Measurements from ENCODE around the gene KIR3DL1. TPM values are rescaled to one million over a fixed set of nuclear protein-coding genes. Genes with fewer than 3 reads are reported as not detected.
"Not testable (repeated sequence)": the region's sequence is repeated elsewhere in the genome, so short reads cannot be mapped to it uniquely, and the experiment has no call there.

The KIR3DL1 gene
- total RNA-seq, 1 experiment from 2014 or later = not detected

DNA sequence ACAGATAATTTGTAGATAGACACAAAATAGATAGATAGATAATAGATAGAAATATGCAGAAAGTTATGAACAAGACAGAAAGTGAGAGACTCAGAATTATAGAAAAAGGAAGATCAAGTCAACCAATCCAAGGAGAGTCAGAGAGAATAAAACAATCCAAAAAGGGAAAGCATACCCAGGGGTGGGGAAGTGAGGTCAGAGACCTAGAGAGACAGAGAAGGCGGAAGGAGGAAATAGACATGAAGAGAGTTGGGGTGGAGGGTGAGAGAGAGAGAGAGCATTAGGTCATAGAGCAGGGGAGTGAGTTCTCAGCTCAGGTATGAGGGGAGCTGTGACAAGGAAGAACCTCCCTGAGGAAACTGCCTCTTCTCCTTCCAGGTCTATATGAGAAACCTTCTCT lies 39.0 kb downstream of the KIR3DL1 start:
- intact Hi-C loops (cut with micrococcal nuclease; ENCODE audit: unreplicated experiment); DNase-seq (ENCODE audit: low read depth, low spot score); POLR2A ChIA-PET; ATAC-seq; BruUV-seq (replicated peaks); H3K36me3 ChIP-seq (ENCODE audit: control insufficient read depth, insufficient read depth, low read length); H3K4me1 ChIP-seq (ENCODE audit: control insufficient read depth, insufficient read depth, low read length); H3K4me3 ChIP-seq (ENCODE audit: low read depth in 2 of 2, low read length in 2 of 2); H3K27me3 ChIP-seq (ENCODE audit: control insufficient read depth, insufficient read depth, low read length); in situ Hi-C loops (cut with HindIII; ENCODE audit: low pct_unique_long_range_greater_than_20kb, low sequenced_read_pairs); CTCF ChIA-PET; H3K27ac ChIP-seq (ENCODE audit: low read length); H3K9me3 ChIP-seq (ENCODE audit: control insufficient read depth, insufficient read depth, low read depth, low read length): not testable (repeated sequence)

DNA sequence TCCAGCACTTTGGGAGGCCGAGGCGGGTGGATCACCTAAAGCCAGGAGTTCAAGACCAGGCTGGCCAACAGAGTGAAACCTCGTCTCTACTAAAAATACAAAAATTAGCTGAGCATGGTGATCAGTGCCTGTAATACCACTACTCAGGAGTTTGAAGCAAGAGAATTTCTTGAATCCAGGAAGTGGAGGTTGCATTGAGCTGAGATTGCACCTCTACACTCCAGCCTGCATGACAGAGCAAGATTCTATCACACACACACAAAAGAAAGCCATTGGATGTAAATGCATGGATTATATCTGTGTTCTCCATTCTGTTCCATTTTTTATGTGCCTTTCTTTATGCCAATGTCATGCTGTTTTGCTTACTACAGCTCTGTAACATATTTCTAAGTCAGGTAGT lies 42.2 kb downstream of the KIR3DL1 start:
- CTCF ChIA-PET; H3K36me3 ChIP-seq (ENCODE audit: control insufficient read depth, insufficient read depth, low read length); DNase-seq (ENCODE audit: low read depth, low spot score); intact Hi-C loops (cut with micrococcal nuclease; ENCODE audit: unreplicated experiment); in situ Hi-C loops (cut with HindIII; ENCODE audit: low pct_unique_long_range_greater_than_20kb, low sequenced_read_pairs); H3K27me3 ChIP-seq (ENCODE audit: control insufficient read depth, insufficient read depth, low read length); H3K4me3 ChIP-seq (ENCODE audit: low read depth in 2 of 2, low read length in 2 of 2); POLR2A ChIA-PET; H3K4me1 ChIP-seq (ENCODE audit: control insufficient read depth, insufficient read depth, low read length); H3K9me3 ChIP-seq (ENCODE audit: control insufficient read depth, insufficient read depth, low read depth, low read length); BruUV-seq (replicated peaks); ATAC-seq; H3K27ac ChIP-seq (ENCODE audit: low read length): not testable (repeated sequence)

DNA sequence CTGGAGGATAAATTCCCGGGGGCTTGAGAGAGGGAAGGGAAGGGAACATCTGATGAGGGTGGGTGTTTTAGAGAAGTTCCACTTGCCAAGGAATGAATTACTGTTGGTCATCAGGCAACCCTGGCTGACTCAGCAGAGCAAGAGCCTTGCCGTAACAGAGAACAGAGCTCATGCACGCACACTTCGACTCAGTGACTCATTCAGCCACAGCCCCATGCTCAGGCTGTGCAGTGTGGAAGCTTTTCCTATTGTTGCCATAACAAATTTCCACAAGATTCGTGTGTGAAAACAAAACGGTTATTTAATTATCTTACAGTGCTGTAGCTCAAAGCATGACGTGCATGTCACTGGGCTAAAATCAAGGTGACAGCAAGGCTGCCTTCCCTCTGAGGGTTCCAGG lies 43.2 kb downstream of the KIR3DL1 start:
- H3K4me3 ChIP-seq (ENCODE audit: low read depth in 2 of 2, low read length in 2 of 2); DNase-seq (ENCODE audit: low read depth, low spot score); in situ Hi-C loops (cut with HindIII; ENCODE audit: low pct_unique_long_range_greater_than_20kb, low sequenced_read_pairs); ATAC-seq; H3K27ac ChIP-seq (ENCODE audit: low read length); H3K4me1 ChIP-seq (ENCODE audit: control insufficient read depth, insufficient read depth, low read length); H3K27me3 ChIP-seq (ENCODE audit: control insufficient read depth, insufficient read depth, low read length); H3K9me3 ChIP-seq (ENCODE audit: control insufficient read depth, insufficient read depth, low read depth, low read length); CTCF ChIA-PET; BruUV-seq (replicated peaks); intact Hi-C loops (cut with micrococcal nuclease; ENCODE audit: unreplicated experiment); POLR2A ChIA-PET; H3K36me3 ChIP-seq (ENCODE audit: control insufficient read depth, insufficient read depth, low read length): not testable (repeated sequence)

DNA sequence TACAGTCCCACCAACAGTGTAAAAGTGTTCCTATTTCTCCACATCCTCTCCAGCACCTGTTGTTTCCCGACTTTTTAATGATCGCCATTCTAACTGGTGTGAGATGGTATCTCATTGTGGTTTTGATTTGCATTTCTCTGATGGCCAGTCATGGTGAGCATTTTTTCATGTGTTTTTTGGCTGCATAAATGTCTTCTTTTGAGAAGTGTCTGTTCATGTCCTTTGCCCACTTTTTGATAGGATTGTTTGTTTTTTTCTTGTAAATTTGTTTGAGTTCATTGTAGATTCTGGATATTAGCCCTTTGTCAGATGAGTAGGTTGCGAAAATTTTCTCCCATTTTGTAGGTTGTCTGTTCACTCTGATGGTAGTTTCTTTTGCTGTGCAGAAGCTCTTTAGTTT lies 47.2 kb downstream of the KIR3DL1 start:
- in situ Hi-C loops (cut with HindIII; ENCODE audit: low pct_unique_long_range_greater_than_20kb, low sequenced_read_pairs); BruUV-seq (replicated peaks): not testable (repeated sequence)

DNA sequence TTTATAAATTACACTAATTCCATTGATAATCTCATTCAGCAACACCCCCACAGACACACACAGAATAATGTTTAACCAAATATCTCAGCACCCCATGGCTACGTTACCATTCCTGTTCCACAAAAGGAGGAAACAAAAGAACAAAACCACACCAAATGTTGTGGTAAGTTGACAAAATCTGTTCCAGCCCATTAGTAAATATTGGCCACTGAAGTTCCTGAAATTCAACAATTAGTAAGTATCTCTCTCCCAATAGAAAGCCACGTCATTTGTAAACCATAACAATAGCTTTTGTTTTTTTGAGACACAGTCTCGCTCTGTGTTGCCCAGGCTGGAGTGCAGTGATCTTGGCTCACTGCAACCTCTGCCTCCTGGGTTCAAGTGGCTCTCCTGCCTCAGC lies 55.4 kb downstream of the KIR3DL1 start:
- in situ Hi-C loops (cut with HindIII; ENCODE audit: low pct_unique_long_range_greater_than_20kb, low sequenced_read_pairs) = no loop called here
- H3K4me1 ChIP-seq (ENCODE audit: control insufficient read depth, insufficient read depth, low read length) = no peaks in the 10 kb centered on the region
- ChIA-PET POLR2A (no interaction called here), CTCF (no interaction called here)
- no peak for TF ChIP-seq TCF7L2 (IDR thresholded peaks at IDR 0.05; ENCODE audit: low read depth, low read length)
- intact Hi-C loops (cut with micrococcal nuclease; ENCODE audit: unreplicated experiment) = no loop called here
- H3K27ac ChIP-seq (ENCODE audit: low read length) = no peak overlapping the region
- BruUV-seq (replicated peaks) = no TSS peak
- H3K4me3 ChIP-seq (ENCODE audit: low read depth in 2 of 2, low read length in 2 of 2) = no peak overlapping the region
- DNase-seq (ENCODE audit: low read depth, low spot score) = no peak
- no peak for ATAC-seq
- no peaks in the 10 kb centered on the region for H3K9me3 ChIP-seq (ENCODE audit: control insufficient read depth, insufficient read depth, low read depth, low read length)
- H3K36me3 ChIP-seq (ENCODE audit: control insufficient read depth, insufficient read depth, low read length) = no peaks in the 10 kb centered on the region
- peaks cover 12% of the 10 kb centered on the region; the same call in 1 of the 2 replicates for H3K27me3 ChIP-seq (ENCODE audit: control insufficient read depth, insufficient read depth, low read length)

More for the DNA sequence above, 47.2 kb downstream of the KIR3DL1 start:
- H3K4me3 ChIP-seq (ENCODE audit: low read depth in 2 of 2, low read length in 2 of 2); H3K27ac ChIP-seq (ENCODE audit: low read length); H3K4me1 ChIP-seq (ENCODE audit: control insufficient read depth, insufficient read depth, low read length); H3K9me3 ChIP-seq (ENCODE audit: control insufficient read depth, insufficient read depth, low read depth, low read length); DNase-seq (ENCODE audit: low read depth, low spot score); POLR2A ChIA-PET; CTCF ChIA-PET; H3K36me3 ChIP-seq (ENCODE audit: control insufficient read depth, insufficient read depth, low read length); intact Hi-C loops (cut with micrococcal nuclease; ENCODE audit: unreplicated experiment); ATAC-seq: not testable (repeated sequence)
- H3K27me3 ChIP-seq (ENCODE audit: control insufficient read depth, insufficient read depth, low read length) = peaks cover 17% of the 10 kb centered on the region
